Panc1 (cell line): ENCODE data around the gene AMBRA1.

Source experiments
- CTCF ChIP-seq: fragments of 450-650 bp; IDR thresholded peaks from 2 replicates; pipeline ENCODE4 v1.5.1; 2017; ENCODE audit warnings: mild to moderate bottlenecking
- POLR2AphosphoS5 ChIP-seq: IDR thresholded peaks from 2 replicates; pipeline ENCODE4 v1.6.1; 2012; ENCODE audit warnings: mild to moderate bottlenecking, low read depth, low read length, moderate library complexity
- SIN3A ChIP-seq: IDR thresholded peaks from 2 replicates; pipeline ENCODE4 v1.6.1; 2012; ENCODE audit warnings: low read depth, mild to moderate bottlenecking, low read length, moderate library complexity, borderline replicate concordance; ENCODE audit not compliant: insufficient read depth
- TCF7L2 ChIP-seq: IDR thresholded peaks from 2 replicates; pipeline ENCODE4 v1.6.1; 2011; ENCODE audit warnings: mild to moderate bottlenecking, low read depth, low read length, inconsistent platforms
- TF ChIP-seq, protein P1 (sequence below), 2 experiments: IDR thresholded peaks; 2 replicates each; pipeline ENCODE4 v1.6.1; 2011 to 2012; ENCODE audit warnings: low read depth in 2 of 2, control low read depth in 1 of 2, low read length in 1 of 2, mild to moderate bottlenecking in 1 of 2, moderate library complexity in 1 of 2; ENCODE audit not compliant: insufficient read depth in 1 of 2

- TF ChIP-seq CTCF (no peak), POLR2AphosphoS5 (no peak), SIN3A (no peak), TCF7L2 (no peak)
- TF ChIP-seq, protein P1, sequence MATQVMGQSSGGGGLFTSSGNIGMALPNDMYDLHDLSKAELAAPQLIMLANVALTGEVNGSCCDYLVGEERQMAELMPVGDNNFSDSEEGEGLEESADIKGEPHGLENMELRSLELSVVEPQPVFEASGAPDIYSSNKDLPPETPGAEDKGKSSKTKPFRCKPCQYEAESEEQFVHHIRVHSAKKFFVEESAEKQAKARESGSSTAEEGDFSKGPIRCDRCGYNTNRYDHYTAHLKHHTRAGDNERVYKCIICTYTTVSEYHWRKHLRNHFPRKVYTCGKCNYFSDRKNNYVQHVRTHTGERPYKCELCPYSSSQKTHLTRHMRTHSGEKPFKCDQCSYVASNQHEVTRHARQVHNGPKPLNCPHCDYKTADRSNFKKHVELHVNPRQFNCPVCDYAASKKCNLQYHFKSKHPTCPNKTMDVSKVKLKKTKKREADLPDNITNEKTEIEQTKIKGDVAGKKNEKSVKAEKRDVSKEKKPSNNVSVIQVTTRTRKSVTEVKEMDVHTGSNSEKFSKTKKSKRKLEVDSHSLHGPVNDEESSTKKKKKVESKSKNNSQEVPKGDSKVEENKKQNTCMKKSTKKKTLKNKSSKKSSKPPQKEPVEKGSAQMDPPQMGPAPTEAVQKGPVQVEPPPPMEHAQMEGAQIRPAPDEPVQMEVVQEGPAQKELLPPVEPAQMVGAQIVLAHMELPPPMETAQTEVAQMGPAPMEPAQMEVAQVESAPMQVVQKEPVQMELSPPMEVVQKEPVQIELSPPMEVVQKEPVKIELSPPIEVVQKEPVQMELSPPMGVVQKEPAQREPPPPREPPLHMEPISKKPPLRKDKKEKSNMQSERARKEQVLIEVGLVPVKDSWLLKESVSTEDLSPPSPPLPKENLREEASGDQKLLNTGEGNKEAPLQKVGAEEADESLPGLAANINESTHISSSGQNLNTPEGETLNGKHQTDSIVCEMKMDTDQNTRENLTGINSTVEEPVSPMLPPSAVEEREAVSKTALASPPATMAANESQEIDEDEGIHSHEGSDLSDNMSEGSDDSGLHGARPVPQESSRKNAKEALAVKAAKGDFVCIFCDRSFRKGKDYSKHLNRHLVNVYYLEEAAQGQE (IDR thresholded peaks at IDR 0.05; ENCODE audit: insufficient read depth in 1 of 2, low read depth in 2 of 2, low read length in 1 of 2) = no peak
Measured at GRCh38 chr11:46463701-46464421, 130.0 kb downstream of the AMBRA1 start.
